MM.1S (cell line): ENCODE measurements around the gene ADAM15.

ENCODE experiments used
- CTCF ChIP-seq: fragments of 300-600 bp; sonication (generic); IDR thresholded peaks from 2 replicates; pipeline ENCODE4 v1.5.1; 2016; ENCODE audit warnings: antibody characterized with exemption, low read length, mixed read lengths
- EZH2 ChIP-seq: fragments of 300-600 bp; sonication (generic); optimal IDR thresholded peaks from 2 replicates; pipeline ENCODE3; 2017; ENCODE audit warnings: low read depth, mild to moderate bottlenecking, antibody characterized with exemption, low read length, mixed read lengths
- EZH2phosphoT487 ChIP-seq: fragments of 300-600 bp; sonication (generic); IDR thresholded peaks from 2 replicates; pipeline ENCODE4 v1.6.1; 2018; ENCODE audit warnings: antibody characterized with exemption, low read length

- TF ChIP-seq CTCF (no peak), EZH2 (no peak), EZH2phosphoT487 (no peak)
Observed at GRCh38 chr1:155106862-155107261, 55.7 kb downstream of the ADAM15 start.
